GM21529 (cell line): Measurements from ENCODE around the gene STX12.
"Not testable (repeated sequence)": the region's sequence is repeated elsewhere in the genome, so short reads cannot be mapped to it uniquely, and the experiment has no call there.

Experiments
- ATAC-seq: cut with Tn5 transposase; IDR thresholded peaks from one replicate; pipeline ENCODE4 v1.9.1; 2021; ENCODE audit not compliant: unreplicated experiment

Gene STX12

GRCh38 chr1:27829339-27829960 is 56.4 kb downstream of the STX12 start:
- not testable (repeated sequence) for ATAC-seq

GRCh38 chr1:27830621-27831440 is 57.8 kb downstream of the STX12 start, which contains the start of gene PPP1R8:
Gene PPP1R8, plus strand, starts transcription at chr1:27830782. Its CDS starts 54 bp downstream, at chr1:27830836.
- ATAC-seq, result peak; percentile 94

GRCh38 chr1:27831568-27832410 is 58.8 kb downstream of the STX12 start:
- no peak for ATAC-seq

- no peak for ATAC-seq
These were observed 59.7 kb downstream of the STX12 start for GRCh38 chr1:27832762-27833161.

GRCh38 chr1:27833470-27833869 is 60.5 kb downstream of the STX12 start:
- ATAC-seq, result no peak

GRCh38 chr1:27835046-27835445 is 62.0 kb downstream of the STX12 start:
- no peak for ATAC-seq

- no peak for ATAC-seq
These were observed 62.5 kb downstream of the STX12 start for GRCh38 chr1:27835501-27835900.

- ATAC-seq, result no peak
These were observed 76.9 kb downstream of the STX12 start for GRCh38 chr1:27849951-27850350.

- no peak for ATAC-seq
These were observed 82.1 kb downstream of the STX12 start for GRCh38 chr1:27855085-27855484.

- no peak for ATAC-seq
These were observed 83.7 kb downstream of the STX12 start for GRCh38 chr1:27856561-27857343.

- ATAC-seq, result not testable (repeated sequence)
These were observed 84.5 kb downstream of the STX12 start for GRCh38 chr1:27857552-27857951.

GRCh38 chr1:27858072-27858948 is 85.3 kb downstream of the STX12 start:
- no peak for ATAC-seq

- ATAC-seq, result no peak
These were observed 86.0 kb downstream of the STX12 start for GRCh38 chr1:27858949-27859576.

GRCh38 chr1:27861436-27861835 is 88.4 kb downstream of the STX12 start:
- no peak for ATAC-seq

- no peak for ATAC-seq
These were observed 89.0 kb downstream of the STX12 start for GRCh38 chr1:27862004-27862403.

- no peak for ATAC-seq
These were observed 89.9 kb downstream of the STX12 start for GRCh38 chr1:27862671-27863537.

GRCh38 chr1:27863538-27863915 is 90.5 kb downstream of the STX12 start:
- no peak for ATAC-seq

- ATAC-seq, result no peak
These were observed 91.4 kb downstream of the STX12 start for GRCh38 chr1:27864264-27864895.
